ENCODE measurements around the gene VASP.
A peak's percentile ranks its signal among the peaks of the same experiment; 100 is the strongest.

Gene VASP

DNA sequence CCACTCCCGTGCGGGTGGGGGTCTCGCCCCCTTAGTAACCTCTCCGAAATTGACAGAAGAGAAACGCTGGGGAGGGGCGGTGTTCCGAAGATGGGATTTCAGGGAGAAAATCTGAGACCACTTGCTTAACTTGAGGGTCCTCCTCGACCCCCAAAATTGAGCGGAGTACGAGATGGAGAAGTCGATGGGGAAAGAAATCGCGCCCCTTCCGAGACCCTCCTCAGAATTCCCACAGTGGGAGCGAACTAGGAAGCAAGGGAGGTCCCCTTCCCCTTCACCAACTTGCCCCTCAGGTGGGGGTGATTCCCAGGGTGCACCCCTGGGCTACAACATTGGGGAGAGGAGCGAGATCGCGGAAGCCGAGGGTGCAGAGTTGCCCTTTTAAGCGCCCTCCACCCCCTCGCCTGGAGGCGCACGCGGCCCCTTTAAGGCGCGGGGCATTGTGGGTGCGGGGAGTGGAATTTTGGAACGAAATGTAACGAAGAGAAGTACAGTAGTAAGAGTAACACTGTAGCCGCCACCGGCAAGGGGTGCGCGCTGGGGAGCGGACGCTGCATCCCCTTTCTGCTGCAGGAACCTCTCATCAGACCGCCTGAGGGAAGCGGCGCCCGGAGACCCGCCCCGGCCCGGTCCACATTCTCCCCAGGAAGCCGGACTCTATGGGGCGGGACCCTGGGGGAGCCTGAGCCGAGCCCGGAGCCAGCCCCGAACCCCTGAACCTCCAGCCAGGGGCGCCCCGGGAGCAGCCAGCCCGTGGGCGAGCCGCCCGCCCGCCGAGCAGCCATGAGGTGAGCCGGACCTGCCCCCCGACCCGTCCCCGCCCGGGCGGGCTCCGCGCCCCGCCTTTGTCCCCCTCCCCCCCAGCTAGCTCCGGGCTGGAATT is at the start of gene VASP:
Gene VASP, plus strand, starts transcription at position 491 of the 883 bp plus-strand sequence. Its CDS starts 293 bp downstream, at position 784.
- Histone ChIP-seq H3K36me3 (replicated peaks; ENCODE audit: insufficient read depth, low read length) (no peaks in the 10 kb centered on the region), H3F3A (ENCODE audit: insufficient read depth, low read length) (peaks cover 4% of the 10 kb centered on the region), H3K4me3 (ENCODE audit: low read length) (peak within 1 kb of the TSS; percentile 86), H2AFZ (ENCODE audit: low read length) (peak within 1 kb of the TSS; percentile 99), H3K4me2 (ENCODE audit: low read depth, low read length) (peak within 1 kb of the TSS; percentile 98), H3K79me2 (ENCODE audit: low read length) (peaks cover 48% of the 10 kb centered on the region), H3K9me2 (replicated peaks; ENCODE audit: insufficient read depth, low read length) (no peaks in the 10 kb centered on the region), H3K27ac (ENCODE audit: low read length) (peak within 1 kb of the TSS; percentile 65; the same call in 1 of the 2 replicates), H3K9me3 (replicated peaks; ENCODE audit: insufficient read depth, low read length) (no peaks in the 10 kb centered on the region), H3K4me1 (ENCODE audit: low read length) (peaks cover 4% of the 10 kb centered on the region), H3K27me3 (replicated peaks; ENCODE audit: insufficient read depth, low read length) (no peaks in the 10 kb centered on the region), H3K9ac (ENCODE audit: low read length) (peak within 1 kb of the TSS; percentile 76), H4K20me1 (ENCODE audit: insufficient read depth, low read length) (no peaks in the 10 kb centered on the region)
- TF ChIP-seq, protein P1, sequence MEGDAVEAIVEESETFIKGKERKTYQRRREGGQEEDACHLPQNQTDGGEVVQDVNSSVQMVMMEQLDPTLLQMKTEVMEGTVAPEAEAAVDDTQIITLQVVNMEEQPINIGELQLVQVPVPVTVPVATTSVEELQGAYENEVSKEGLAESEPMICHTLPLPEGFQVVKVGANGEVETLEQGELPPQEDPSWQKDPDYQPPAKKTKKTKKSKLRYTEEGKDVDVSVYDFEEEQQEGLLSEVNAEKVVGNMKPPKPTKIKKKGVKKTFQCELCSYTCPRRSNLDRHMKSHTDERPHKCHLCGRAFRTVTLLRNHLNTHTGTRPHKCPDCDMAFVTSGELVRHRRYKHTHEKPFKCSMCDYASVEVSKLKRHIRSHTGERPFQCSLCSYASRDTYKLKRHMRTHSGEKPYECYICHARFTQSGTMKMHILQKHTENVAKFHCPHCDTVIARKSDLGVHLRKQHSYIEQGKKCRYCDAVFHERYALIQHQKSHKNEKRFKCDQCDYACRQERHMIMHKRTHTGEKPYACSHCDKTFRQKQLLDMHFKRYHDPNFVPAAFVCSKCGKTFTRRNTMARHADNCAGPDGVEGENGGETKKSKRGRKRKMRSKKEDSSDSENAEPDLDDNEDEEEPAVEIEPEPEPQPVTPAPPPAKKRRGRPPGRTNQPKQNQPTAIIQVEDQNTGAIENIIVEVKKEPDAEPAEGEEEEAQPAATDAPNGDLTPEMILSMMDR (IDR thresholded peaks at IDR 0.05; ENCODE audit: low read length): no peak
- TF ChIP-seq EZH2phosphoT487 (IDR thresholded peaks at IDR 0.05; ENCODE audit: low read length) (no peak), EZH2 (optimal IDR thresholded peaks at IDR 0.05; ENCODE audit: low read depth, low read length) (no peak)
- peak; percentile 94 for DNase-seq

DNA sequence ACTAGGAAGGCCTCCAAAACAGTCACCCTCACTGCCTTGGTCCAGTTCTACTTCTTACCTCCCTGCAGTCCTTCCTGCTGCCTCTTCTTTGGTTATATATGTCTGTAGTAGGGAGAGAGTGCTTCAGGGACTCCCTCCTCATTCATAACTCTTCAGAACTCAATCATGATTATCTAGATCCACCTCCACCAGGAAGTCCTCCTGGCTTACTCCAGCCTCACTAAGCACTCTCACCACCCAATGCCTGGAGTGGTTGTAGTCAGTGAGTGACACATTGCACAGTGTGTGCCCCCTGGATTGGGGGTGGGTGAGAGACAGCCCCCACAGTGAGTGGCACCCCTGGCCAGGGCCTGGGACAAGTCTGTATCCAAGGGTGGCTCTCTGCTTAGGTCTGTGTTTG is 49.5 kb upstream of the VASP start:
- Histone ChIP-seq H3K27me3 (replicated peaks; ENCODE audit: insufficient read depth, low read length) (no peaks in the 10 kb centered on the region; the same call in 1 of the 2 replicates), H3K79me2 (ENCODE audit: low read length) (no peaks in the 10 kb centered on the region), H3K9me3 (replicated peaks; ENCODE audit: insufficient read depth, low read length) (no peaks in the 10 kb centered on the region), H3K4me3 (ENCODE audit: low read length) (no peak overlapping the region), H3K4me2 (ENCODE audit: low read depth, low read length) (no peak overlapping the region), H3K9ac (ENCODE audit: low read length) (no peak overlapping the region), H3K27ac (ENCODE audit: low read length) (no peak overlapping the region), H3K36me3 (replicated peaks; ENCODE audit: insufficient read depth, low read length) (no peaks in the 10 kb centered on the region), H4K20me1 (ENCODE audit: insufficient read depth, low read length) (no peaks in the 10 kb centered on the region), H2AFZ (ENCODE audit: low read length) (no peak overlapping the region), H3F3A (ENCODE audit: insufficient read depth, low read length) (peaks cover 5% of the 10 kb centered on the region; the same call in 1 of the 2 replicates), H3K4me1 (ENCODE audit: low read length) (no peaks in the 10 kb centered on the region), H3K9me2 (replicated peaks; ENCODE audit: insufficient read depth, low read length) (no peaks in the 10 kb centered on the region)
- no peak for DNase-seq
- TF ChIP-seq EZH2phosphoT487 (IDR thresholded peaks at IDR 0.05; ENCODE audit: low read length) (no peak), EZH2 (optimal IDR thresholded peaks at IDR 0.05; ENCODE audit: low read depth, low read length) (no peak)
- TF ChIP-seq, protein P1 (IDR thresholded peaks at IDR 0.05; ENCODE audit: low read length): no peak

DNA sequence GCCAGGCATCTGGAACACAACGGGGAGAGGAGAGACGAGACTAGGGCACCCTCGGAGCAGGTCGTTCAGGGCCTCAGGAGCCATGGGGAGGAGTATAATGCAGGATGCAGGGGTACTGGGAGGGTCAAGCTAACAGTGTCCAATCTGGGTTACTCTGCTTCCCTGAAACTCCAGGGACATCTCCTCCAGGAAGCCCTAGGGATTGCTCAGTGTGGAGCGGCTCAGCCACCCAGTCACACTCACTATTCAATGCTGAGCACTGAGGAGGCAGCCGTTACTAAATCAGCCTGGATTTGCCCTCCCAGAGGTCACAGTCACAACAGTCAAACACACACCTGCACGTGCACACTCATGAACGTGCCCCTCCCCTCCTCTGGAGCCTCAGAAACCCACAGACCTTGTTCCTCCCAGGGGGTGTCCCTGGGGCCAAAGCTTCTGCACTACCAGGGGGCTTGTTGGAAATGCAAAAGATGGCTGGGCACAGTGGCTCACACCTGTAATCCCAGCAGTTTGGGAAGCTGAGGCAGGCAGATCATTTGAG is 46.4 kb upstream of the VASP start:
- no peak overlapping the region for H3K9ac ChIP-seq (ENCODE audit: low read length)

More for the DNA sequence above, 46.4 kb upstream of the VASP start:
- Histone ChIP-seq H3K27me3 (replicated peaks; ENCODE audit: insufficient read depth, low read length) (peaks cover 6% of the 10 kb centered on the region), H2AFZ (ENCODE audit: low read length) (no peak overlapping the region), H3K27ac (ENCODE audit: low read length) (no peak overlapping the region), H3K4me2 (ENCODE audit: low read depth, low read length) (no peak overlapping the region), H3K4me3 (ENCODE audit: low read length) (no peak overlapping the region), H3K79me2 (ENCODE audit: low read length) (no peaks in the 10 kb centered on the region), H3K4me1 (ENCODE audit: low read length) (no peaks in the 10 kb centered on the region), H3K9me2 (replicated peaks; ENCODE audit: insufficient read depth, low read length) (no peaks in the 10 kb centered on the region), H3K36me3 (replicated peaks; ENCODE audit: insufficient read depth, low read length) (no peaks in the 10 kb centered on the region), H3K9me3 (replicated peaks; ENCODE audit: insufficient read depth, low read length) (no peaks in the 10 kb centered on the region), H4K20me1 (ENCODE audit: insufficient read depth, low read length) (no peaks in the 10 kb centered on the region), H3F3A (ENCODE audit: insufficient read depth, low read length) (no peaks in the 10 kb centered on the region)
- TF ChIP-seq EZH2phosphoT487 (IDR thresholded peaks at IDR 0.05; ENCODE audit: low read length): no peak
- TF ChIP-seq, protein P1 (IDR thresholded peaks at IDR 0.05; ENCODE audit: low read length): no peak
- no peak for TF ChIP-seq EZH2 (optimal IDR thresholded peaks at IDR 0.05; ENCODE audit: low read depth, low read length)
- no peak for DNase-seq

Measured in MM.1S (cell line).